ENCODE measurements around the gene CNTN6. TPM values are rescaled to one million over a fixed set of nuclear protein-coding genes. Genes with fewer than 3 reads are reported as not detected.

Gene CNTN6
- total RNA-seq, 1 experiment from 2014 or later = not detected

- CTCF ChIA-PET = no interaction called here
- POLR2A ChIA-PET = no interaction called here
- DNase-seq (ENCODE audit: low spot score) = no peak
- no peak for TF ChIP-seq TEAD1 (CRISPR knock-in tag; IDR thresholded peaks at IDR 0.05)
- TF ChIP-seq NR3C1 (CRISPR knock-in tag; conservative IDR thresholded peaks at IDR 0.05; ENCODE audit: low read depth) = no peak
- TF ChIP-seq ERG (CRISPR knock-in tag; IDR thresholded peaks at IDR 0.05) = no peak
- TF ChIP-seq NR1H2 (CRISPR knock-in tag; IDR thresholded peaks at IDR 0.05) = no peak
- TF ChIP-seq RORB (CRISPR knock-in tag; IDR thresholded peaks at IDR 0.05) = no peak
- TF ChIP-seq CREM (CRISPR knock-in tag; IDR thresholded peaks at IDR 0.05) = no peak
- no peak for TF ChIP-seq ELF4 (CRISPR knock-in tag; IDR thresholded peaks at IDR 0.05; ENCODE audit: low read depth)
- TF ChIP-seq, protein P1, sequence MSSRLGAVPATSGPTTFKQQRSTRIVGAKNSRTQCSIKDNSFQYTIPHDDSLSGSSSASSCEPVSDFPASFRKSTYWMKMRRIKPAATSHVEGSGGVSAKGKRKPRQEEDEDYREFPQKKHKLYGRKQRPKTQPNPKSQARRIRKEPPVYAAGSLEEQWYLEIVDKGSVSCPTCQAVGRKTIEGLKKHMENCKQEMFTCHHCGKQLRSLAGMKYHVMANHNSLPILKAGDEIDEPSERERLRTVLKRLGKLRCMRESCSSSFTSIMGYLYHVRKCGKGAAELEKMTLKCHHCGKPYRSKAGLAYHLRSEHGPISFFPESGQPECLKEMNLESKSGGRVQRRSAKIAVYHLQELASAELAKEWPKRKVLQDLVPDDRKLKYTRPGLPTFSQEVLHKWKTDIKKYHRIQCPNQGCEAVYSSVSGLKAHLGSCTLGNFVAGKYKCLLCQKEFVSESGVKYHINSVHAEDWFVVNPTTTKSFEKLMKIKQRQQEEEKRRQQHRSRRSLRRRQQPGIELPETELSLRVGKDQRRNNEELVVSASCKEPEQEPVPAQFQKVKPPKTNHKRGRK (CRISPR knock-in tag; IDR thresholded peaks at IDR 0.05; ENCODE audit: borderline replicate concordance) = no peak
- TF ChIP-seq USF2 (CRISPR knock-in tag; IDR thresholded peaks at IDR 0.05) = no peak
- TF ChIP-seq, protein P2, sequence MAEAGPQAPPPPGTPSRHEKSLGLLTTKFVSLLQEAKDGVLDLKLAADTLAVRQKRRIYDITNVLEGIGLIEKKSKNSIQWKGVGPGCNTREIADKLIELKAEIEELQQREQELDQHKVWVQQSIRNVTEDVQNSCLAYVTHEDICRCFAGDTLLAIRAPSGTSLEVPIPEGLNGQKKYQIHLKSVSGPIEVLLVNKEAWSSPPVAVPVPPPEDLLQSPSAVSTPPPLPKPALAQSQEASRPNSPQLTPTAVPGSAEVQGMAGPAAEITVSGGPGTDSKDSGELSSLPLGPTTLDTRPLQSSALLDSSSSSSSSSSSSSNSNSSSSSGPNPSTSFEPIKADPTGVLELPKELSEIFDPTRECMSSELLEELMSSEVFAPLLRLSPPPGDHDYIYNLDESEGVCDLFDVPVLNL (CRISPR knock-in tag; IDR thresholded peaks at IDR 0.05; ENCODE audit: borderline replicate concordance, low read depth) = no peak
- TF ChIP-seq KAT7 (CRISPR knock-in tag; IDR thresholded peaks at IDR 0.05; ENCODE audit: borderline replicate concordance) = no peak
- TF ChIP-seq GABPB1 (CRISPR knock-in tag; IDR thresholded peaks at IDR 0.05) = no peak
- no peak for TF ChIP-seq ZNF121 (CRISPR knock-in tag; IDR thresholded peaks at IDR 0.05)
- TF ChIP-seq, protein P3, sequence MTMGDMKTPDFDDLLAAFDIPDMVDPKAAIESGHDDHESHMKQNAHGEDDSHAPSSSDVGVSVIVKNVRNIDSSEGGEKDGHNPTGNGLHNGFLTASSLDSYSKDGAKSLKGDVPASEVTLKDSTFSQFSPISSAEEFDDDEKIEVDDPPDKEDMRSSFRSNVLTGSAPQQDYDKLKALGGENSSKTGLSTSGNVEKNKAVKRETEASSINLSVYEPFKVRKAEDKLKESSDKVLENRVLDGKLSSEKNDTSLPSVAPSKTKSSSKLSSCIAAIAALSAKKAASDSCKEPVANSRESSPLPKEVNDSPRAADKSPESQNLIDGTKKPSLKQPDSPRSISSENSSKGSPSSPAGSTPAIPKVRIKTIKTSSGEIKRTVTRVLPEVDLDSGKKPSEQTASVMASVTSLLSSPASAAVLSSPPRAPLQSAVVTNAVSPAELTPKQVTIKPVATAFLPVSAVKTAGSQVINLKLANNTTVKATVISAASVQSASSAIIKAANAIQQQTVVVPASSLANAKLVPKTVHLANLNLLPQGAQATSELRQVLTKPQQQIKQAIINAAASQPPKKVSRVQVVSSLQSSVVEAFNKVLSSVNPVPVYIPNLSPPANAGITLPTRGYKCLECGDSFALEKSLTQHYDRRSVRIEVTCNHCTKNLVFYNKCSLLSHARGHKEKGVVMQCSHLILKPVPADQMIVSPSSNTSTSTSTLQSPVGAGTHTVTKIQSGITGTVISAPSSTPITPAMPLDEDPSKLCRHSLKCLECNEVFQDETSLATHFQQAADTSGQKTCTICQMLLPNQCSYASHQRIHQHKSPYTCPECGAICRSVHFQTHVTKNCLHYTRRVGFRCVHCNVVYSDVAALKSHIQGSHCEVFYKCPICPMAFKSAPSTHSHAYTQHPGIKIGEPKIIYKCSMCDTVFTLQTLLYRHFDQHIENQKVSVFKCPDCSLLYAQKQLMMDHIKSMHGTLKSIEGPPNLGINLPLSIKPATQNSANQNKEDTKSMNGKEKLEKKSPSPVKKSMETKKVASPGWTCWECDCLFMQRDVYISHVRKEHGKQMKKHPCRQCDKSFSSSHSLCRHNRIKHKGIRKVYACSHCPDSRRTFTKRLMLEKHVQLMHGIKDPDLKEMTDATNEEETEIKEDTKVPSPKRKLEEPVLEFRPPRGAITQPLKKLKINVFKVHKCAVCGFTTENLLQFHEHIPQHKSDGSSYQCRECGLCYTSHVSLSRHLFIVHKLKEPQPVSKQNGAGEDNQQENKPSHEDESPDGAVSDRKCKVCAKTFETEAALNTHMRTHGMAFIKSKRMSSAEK (CRISPR knock-in tag; IDR thresholded peaks at IDR 0.05; ENCODE audit: borderline replicate concordance) = no peak
- TF ChIP-seq MXD4 (CRISPR knock-in tag; IDR thresholded peaks at IDR 0.05; ENCODE audit: borderline replicate concordance) = no peak
- TF ChIP-seq, protein P4, sequence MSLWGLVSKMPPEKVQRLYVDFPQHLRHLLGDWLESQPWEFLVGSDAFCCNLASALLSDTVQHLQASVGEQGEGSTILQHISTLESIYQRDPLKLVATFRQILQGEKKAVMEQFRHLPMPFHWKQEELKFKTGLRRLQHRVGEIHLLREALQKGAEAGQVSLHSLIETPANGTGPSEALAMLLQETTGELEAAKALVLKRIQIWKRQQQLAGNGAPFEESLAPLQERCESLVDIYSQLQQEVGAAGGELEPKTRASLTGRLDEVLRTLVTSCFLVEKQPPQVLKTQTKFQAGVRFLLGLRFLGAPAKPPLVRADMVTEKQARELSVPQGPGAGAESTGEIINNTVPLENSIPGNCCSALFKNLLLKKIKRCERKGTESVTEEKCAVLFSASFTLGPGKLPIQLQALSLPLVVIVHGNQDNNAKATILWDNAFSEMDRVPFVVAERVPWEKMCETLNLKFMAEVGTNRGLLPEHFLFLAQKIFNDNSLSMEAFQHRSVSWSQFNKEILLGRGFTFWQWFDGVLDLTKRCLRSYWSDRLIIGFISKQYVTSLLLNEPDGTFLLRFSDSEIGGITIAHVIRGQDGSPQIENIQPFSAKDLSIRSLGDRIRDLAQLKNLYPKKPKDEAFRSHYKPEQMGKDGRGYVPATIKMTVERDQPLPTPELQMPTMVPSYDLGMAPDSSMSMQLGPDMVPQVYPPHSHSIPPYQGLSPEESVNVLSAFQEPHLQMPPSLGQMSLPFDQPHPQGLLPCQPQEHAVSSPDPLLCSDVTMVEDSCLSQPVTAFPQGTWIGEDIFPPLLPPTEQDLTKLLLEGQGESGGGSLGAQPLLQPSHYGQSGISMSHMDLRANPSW (CRISPR knock-in tag; conservative IDR thresholded peaks at IDR 0.05; ENCODE audit: low read depth) = no peak
- no peak for TF ChIP-seq FOXK1 (CRISPR knock-in tag; IDR thresholded peaks at IDR 0.05)
- TF ChIP-seq PRRX2 (CRISPR knock-in tag; IDR thresholded peaks at IDR 0.05) = no peak
- TF ChIP-seq ETV6 (CRISPR knock-in tag; IDR thresholded peaks at IDR 0.05) = no peak
- Mint-ChIP-seq H3K27me3 (ENCODE audit: low read depth) (peaks cover 12% of the 10 kb centered on the region), H3K36me3 (peaks cover 68% of the 10 kb centered on the region), H3K27ac (no peak overlapping the region), H3K4me1 (no peaks in the 10 kb centered on the region), H3K9me3 (peaks cover 86% of the 10 kb centered on the region), H3K4me3 (no peak overlapping the region)
- no peak for ATAC-seq
Measured at GRCh38 chr3:1195947-1196346, 103.1 kb downstream of the CNTN6 start.
